ENCODE data around the gene MANSC1. TPM values are rescaled to one million over a fixed set of nuclear protein-coding genes. Genes with fewer than 3 reads are reported as not detected.

The MANSC1 gene
- total and polyA plus RNA-seq, 2 of the 13 experiments (the other 11 are each of a cell fraction or from before 2014, with no cell fraction given) = 1.9 to 4.2 TPM

DNA sequence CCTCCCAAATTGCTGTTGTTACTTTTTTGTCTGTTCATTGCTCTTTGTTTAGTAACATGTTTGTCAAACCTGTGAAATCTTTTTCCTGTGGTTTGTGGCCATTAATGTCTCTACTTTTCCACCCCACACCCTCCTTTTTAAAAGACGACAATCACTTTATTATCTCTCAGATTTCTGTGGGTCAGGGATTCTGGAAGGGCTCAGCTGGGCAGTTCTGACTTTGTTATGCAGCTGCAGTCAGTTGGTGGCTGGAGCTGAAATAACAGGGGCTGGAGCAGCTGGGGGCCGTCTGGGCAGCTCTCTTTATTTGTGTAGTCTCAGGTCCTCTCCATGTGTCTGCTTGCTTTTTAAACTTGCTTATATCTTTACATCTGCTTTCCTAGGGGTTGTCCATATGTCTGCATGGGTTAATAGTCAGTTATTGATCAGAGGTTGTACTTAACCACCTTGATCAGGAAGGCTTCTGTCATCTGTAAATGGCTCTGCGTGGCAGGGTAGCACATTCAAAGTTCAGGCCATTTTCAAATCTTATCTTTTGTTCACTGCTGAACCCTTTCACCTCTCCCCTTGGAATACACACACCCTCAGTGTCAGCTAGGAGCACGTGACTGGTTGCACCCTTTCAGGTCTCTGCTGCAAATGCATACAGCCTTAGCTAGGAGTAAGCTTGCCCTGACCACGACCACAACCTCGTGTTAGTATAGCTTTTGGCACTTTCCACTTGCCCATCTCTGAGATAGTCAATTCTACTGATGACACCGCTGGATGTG, 34.7 kb upstream of the MANSC1 start (continued):
- TF ChIP-seq, protein P1, sequence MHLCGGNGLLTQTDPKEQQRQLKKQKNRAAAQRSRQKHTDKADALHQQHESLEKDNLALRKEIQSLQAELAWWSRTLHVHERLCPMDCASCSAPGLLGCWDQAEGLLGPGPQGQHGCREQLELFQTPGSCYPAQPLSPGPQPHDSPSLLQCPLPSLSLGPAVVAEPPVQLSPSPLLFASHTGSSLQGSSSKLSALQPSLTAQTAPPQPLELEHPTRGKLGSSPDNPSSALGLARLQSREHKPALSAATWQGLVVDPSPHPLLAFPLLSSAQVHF (CRISPR knock-in tag; IDR thresholded peaks at IDR 0.05) = no peak
- TF ChIP-seq ZNF317 (CRISPR knock-in tag; IDR thresholded peaks at IDR 0.05) (no peak), TBX2 (CRISPR knock-in tag; IDR thresholded peaks at IDR 0.05; ENCODE audit: borderline replicate concordance) (peak; percentile 96), RARA (CRISPR knock-in tag; IDR thresholded peaks at IDR 0.05) (peak; percentile 72), KMT2A (CRISPR knock-in tag; IDR thresholded peaks at IDR 0.05) (peak; percentile 32; the same call in 1 of the 2 replicates), SRY (CRISPR knock-in tag; IDR thresholded peaks at IDR 0.05) (no peak), ZNF225 (CRISPR knock-in tag; IDR thresholded peaks at IDR 0.05) (no peak), ZNF253 (CRISPR knock-in tag; IDR thresholded peaks at IDR 0.05; ENCODE audit: borderline replicate concordance) (no peak), ZNF546 (CRISPR knock-in tag; conservative IDR thresholded peaks at IDR 0.05) (no peak), FIP1L1 (IDR thresholded peaks at IDR 0.05; ENCODE audit: borderline replicate concordance, insufficient read depth, low read depth, low read length) (no peak), RFX5 (IDR thresholded peaks at IDR 0.05; ENCODE audit: low read depth, low read length) (no peak)
- TF ChIP-seq, protein P2, sequence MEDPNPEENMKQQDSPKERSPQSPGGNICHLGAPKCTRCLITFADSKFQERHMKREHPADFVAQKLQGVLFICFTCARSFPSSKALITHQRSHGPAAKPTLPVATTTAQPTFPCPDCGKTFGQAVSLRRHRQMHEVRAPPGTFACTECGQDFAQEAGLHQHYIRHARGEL (CRISPR knock-in tag; IDR thresholded peaks at IDR 0.05) = no peak
- TF ChIP-seq, protein P3, sequence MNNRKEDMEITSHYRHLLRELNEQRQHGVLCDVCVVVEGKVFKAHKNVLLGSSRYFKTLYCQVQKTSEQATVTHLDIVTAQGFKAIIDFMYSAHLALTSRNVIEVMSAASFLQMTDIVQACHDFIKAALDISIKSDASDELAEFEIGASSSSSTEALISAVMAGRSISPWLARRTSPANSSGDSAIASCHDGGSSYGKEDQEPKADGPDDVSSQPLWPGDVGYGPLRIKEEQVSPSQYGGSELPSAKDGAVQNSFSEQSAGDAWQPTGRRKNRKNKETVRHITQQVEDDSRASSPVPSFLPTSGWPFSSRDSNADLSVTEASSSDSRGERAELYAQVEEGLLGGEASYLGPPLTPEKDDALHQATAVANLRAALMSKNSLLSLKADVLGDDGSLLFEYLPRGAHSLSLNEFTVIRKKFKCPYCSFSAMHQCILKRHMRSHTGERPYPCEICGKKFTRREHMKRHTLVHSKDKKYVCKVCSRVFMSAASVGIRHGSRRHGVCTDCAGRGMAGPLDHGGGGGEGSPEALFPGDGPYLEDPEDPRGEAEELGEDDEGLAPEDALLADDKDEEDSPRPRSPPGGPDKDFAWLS (CRISPR knock-in tag; IDR thresholded peaks at IDR 0.05; ENCODE audit: borderline replicate concordance) = no peak
- TF ChIP-seq, protein P4, sequence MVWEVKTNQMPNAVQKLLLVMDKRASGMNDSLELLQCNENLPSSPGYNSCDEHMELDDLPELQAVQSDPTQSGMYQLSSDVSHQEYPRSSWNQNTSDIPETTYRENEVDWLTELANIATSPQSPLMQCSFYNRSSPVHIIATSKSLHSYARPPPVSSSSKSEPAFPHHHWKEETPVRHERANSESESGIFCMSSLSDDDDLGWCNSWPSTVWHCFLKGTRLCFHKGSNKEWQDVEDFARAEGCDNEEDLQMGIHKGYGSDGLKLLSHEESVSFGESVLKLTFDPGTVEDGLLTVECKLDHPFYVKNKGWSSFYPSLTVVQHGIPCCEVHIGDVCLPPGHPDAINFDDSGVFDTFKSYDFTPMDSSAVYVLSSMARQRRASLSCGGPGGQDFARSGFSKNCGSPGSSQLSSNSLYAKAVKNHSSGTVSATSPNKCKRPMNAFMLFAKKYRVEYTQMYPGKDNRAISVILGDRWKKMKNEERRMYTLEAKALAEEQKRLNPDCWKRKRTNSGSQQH (CRISPR knock-in tag; IDR thresholded peaks at IDR 0.05; ENCODE audit: low read depth) = no peak
- TF ChIP-seq, protein P5, sequence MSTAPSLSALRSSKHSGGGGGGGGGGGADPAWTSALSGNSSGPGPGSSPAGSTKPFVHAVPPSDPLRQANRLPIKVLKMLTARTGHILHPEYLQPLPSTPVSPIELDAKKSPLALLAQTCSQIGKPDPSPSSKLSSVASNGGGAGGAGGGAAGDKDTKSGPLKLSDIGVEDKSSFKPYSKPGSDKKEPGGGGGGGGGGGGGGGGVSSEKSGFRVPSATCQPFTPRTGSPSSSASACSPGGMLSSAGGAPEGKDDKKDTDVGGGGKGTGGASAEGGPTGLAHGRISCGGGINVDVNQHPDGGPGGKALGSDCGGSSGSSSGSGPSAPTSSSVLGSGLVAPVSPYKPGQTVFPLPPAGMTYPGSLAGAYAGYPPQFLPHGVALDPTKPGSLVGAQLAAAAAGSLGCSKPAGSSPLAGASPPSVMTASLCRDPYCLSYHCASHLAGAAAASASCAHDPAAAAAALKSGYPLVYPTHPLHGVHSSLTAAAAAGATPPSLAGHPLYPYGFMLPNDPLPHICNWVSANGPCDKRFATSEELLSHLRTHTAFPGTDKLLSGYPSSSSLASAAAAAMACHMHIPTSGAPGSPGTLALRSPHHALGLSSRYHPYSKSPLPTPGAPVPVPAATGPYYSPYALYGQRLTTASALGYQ (CRISPR knock-in tag; IDR thresholded peaks at IDR 0.05) = no peak
- TF ChIP-seq, protein P6, sequence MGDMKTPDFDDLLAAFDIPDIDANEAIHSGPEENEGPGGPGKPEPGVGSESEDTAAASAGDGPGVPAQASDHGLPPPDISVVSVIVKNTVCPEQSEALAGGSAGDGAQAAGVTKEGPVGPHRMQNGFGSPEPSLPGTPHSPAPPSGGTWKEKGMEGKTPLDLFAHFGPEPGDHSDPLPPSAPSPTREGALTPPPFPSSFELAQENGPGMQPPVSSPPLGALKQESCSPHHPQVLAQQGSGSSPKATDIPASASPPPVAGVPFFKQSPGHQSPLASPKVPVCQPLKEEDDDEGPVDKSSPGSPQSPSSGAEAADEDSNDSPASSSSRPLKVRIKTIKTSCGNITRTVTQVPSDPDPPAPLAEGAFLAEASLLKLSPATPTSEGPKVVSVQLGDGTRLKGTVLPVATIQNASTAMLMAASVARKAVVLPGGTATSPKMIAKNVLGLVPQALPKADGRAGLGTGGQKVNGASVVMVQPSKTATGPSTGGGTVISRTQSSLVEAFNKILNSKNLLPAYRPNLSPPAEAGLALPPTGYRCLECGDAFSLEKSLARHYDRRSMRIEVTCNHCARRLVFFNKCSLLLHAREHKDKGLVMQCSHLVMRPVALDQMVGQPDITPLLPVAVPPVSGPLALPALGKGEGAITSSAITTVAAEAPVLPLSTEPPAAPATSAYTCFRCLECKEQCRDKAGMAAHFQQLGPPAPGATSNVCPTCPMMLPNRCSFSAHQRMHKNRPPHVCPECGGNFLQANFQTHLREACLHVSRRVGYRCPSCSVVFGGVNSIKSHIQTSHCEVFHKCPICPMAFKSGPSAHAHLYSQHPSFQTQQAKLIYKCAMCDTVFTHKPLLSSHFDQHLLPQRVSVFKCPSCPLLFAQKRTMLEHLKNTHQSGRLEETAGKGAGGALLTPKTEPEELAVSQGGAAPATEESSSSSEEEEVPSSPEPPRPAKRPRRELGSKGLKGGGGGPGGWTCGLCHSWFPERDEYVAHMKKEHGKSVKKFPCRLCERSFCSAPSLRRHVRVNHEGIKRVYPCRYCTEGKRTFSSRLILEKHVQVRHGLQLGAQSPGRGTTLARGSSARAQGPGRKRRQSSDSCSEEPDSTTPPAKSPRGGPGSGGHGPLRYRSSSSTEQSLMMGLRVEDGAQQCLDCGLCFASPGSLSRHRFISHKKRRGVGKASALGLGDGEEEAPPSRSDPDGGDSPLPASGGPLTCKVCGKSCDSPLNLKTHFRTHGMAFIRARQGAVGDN (CRISPR knock-in tag; IDR thresholded peaks at IDR 0.05) = peak; percentile 5; the same call in 1 of the 2 replicates

All from HepG2 (cell line).